Stimulated activated CD4-positive, alpha-beta T cell treated with anti-CD3 and anti-CD28 coated beads, Interleukin-2, amount 100 ng/mL, for 4 hours (primary cell): Measurements from ENCODE around the gene PPP1R1B.

Experiments
- DNase-seq: peaks from one replicate; pipeline ENCODE4 v3.0.0-alpha.2; 2020; ENCODE audit warnings: low read depth

The PPP1R1B gene

GRCh38 chr17:39684369-39685192 is 57.8 kb downstream of the PPP1R1B start:
- no peak for DNase-seq
